ENCODE measurements around the gene TARDBP. TPM values are rescaled to one million over a fixed set of nuclear protein-coding genes. Genes with fewer than 3 reads are reported as not detected.

TARDBP gene
- total and polyA plus RNA-seq, 2 donors (not counting 1 experiment from before 2014, with no cell fraction given), result 85.2 to 222 TPM

DNA sequence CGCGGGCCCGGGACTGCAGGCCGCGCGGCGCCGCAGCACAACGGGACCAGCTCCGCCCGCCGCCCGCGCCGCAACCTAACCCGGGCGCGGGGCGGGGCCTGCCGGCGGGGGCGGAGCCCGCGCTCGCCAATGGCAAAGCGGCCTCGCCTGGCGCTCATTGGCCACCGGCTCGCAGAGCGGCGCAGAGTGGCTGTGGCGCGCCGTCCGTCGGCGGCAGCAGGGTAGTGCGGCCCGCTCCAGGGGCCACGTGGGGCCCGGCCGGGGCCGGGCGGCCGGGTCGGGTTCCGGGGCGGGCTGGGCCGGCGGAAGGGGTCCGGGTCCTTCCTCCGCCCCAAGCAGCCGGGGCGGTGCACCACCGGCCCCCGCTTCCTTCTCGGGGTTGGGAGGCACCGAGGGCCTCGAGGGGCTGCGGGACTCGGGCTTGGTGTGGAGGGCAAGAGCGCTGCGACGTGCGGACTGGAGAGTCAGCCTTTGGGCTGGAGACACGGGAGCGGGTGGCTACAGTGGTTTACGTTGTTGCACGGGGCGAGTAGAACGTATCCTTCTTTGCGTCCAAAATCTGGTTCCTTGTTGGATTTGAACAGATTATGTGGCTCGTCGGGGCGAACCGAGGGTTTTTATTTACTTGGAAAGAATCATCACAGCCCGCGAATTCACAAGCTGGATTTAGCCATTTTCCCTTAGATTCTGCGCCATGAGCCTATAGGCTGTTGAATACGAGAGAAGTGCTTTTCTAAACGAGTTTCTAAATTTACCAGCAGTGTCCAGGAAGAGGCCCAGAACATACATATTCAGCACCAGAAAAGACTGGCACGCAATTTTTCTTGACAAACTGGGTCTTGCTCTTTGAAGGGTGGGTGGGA is 47.7 kb downstream of the TARDBP start, which contains the start of gene SRM:
TSS of gene SRM (minus strand) at position 51 of the 863 bp plus-strand sequence. CDS start 75 bp downstream, outside the sequence.
- Histone ChIP-seq H3K4me3 (ENCODE audit: control extremely low read depth in 1 of 5, extremely low read depth in 1 of 5, insufficient read depth in 1 of 5, low read depth in 2 of 5, low read length in 4 of 5) (peak within 1 kb of the TSS; percentile 73 to 93 (median 79)), H4K20me1 (ENCODE audit: control insufficient read depth, insufficient read depth, low read length, poor library complexity, severe bottlenecking) (peaks cover 10% of the 10 kb centered on the region), H3K4me2 (replicated peaks; ENCODE audit: low read depth, low read length, poor library complexity, severe bottlenecking) (peak within 1 kb of the TSS; percentile 99), H2AFZ (ENCODE audit: insufficient read depth, low read depth, low read length, poor library complexity, severe bottlenecking) (peak within 1 kb of the TSS; percentile 91), H3K9ac (ENCODE audit: low read length) (peak within 1 kb of the TSS; percentile 95), H3K79me2 (ENCODE audit: control insufficient read depth, insufficient read depth, low read length) (peaks cover 28% of the 10 kb centered on the region), H3K4me1 (ENCODE audit: control insufficient read depth in 2 of 2, insufficient read depth in 2 of 2, low read length in 2 of 2) (peaks cover 16 to 19% of the 10 kb centered on the region in 2 donors), H3K27ac (ENCODE audit: low read length in 2 of 2) (peak within 1 kb of the TSS; percentile 43 to 65), H3K36me3 (replicated peaks in 1 of 2; ENCODE audit: control extremely low read depth in 1 of 2, control insufficient read depth in 1 of 2, extremely low read depth in 1 of 2, insufficient read depth in 2 of 2, low read length in 1 of 2) (peaks cover 4 to 9% of the 10 kb centered on the region in 2 experiments), H3K9me3 (ENCODE audit: control extremely low read depth in 1 of 3, control insufficient read depth in 2 of 3, insufficient read depth in 1 of 3, low read length in 2 of 3) (peaks cover 0 to 3% (median 0%) of the 10 kb centered on the region in 3 donors), H3K27me3 (replicated peaks in 1 of 4; ENCODE audit: control extremely low read depth in 1 of 4, control insufficient read depth in 3 of 4, insufficient read depth in 4 of 4, low read length in 3 of 4) (no peaks in the 10 kb centered on the region)
- Mint-ChIP-seq H3K27me3 (no peaks in the 10 kb centered on the region), H3K4me1 (peaks cover 25% of the 10 kb centered on the region), H3K9me3 (ENCODE audit: insufficient read depth) (no peaks in the 10 kb centered on the region), H3K4me3 (peak within 1 kb of the TSS; percentile 98), H3K27ac (peak within 1 kb of the TSS; percentile 92)
- peak; percentile 37 for TF ChIP-seq CTCF (IDR thresholded peaks at IDR 0.05)
- no peak for TF ChIP-seq EZH2 (IDR thresholded peaks at IDR 0.05; ENCODE audit: borderline replicate concordance, insufficient read depth, low read depth, low read length, poor library complexity, severe bottlenecking)
- POLR2A ChIA-PET, result interaction anchor here (0.6 to 2.2 kb wide), 3 partner anchors 22 to 588 kb away, joined by 3 to 6 read pairs (median 5); partner anchors contain the start of gene EXOSC10
- WGBS (ENCODE audit: insufficient coverage), result under 1% methylated on average over 79 of the region's 83 CpGs
- DNase-seq (peak; percentile 93), ATAC-seq (ENCODE audit: low read depth) (peak; percentile 98)
- intact Hi-C loops (cut with micrococcal nuclease), result loop anchor here (1.0 kb wide), 4 partner anchors 39 to 621 kb away; partner anchors contain the start of genes EXOSC10, MAD2L2, TARDBP and UBIAD1
- CTCF ChIA-PET, result interaction anchor here (1.6 to 3.0 kb wide), 2 partner anchors 22 to 39 kb away, joined by 4 to 22 read pairs; partner anchors contain the start of gene EXOSC10
